CD14-positive monocyte (primary cell): ENCODE results near the gene FMR1. TPM values are rescaled to one million over a fixed set of nuclear protein-coding genes. Genes with fewer than 3 reads are reported as not detected.

ENCODE experiments used
- DNase-seq, 3 donors: peaks; one replicate each; pipeline ENCODE4 v3.0.0-alpha.2; 2011 to 2022
- H2AFZ ChIP-seq: 2 replicates; pipeline ENCODE4 v1.6.0; 2012; ENCODE audit warnings: mild to moderate bottlenecking, low read depth, low read length, inconsistent platforms; ENCODE audit not compliant: insufficient read depth, poor library complexity, severe bottlenecking
- H3K27ac ChIP-seq, 2 donors: 1 replicate in 1 of 2; 2 replicates in 1 of 2; pipeline ENCODE4 v1.5.1; 2012 to 2013; ENCODE audit warnings: low read length in 2 of 2, control low read depth in 1 of 2, inconsistent platforms in 1 of 2, low read depth in 1 of 2, mild to moderate bottlenecking in 1 of 2
- H3K27me3 ChIP-seq, 2 donors: one replicate each; pipeline versions ENCODE4 v1.6.0 to v1.6.1; 2011 to 2013; ENCODE audit warnings: low read length in 2 of 2; ENCODE audit not compliant: control insufficient read depth in 2 of 2, insufficient read depth in 2 of 2
- H3K36me3 ChIP-seq, 2 donors: replicated peaks in 1 of 2; 1 replicate in 1 of 2; 2 replicates in 1 of 2; pipeline versions ENCODE4 v1.5.1 to v1.6.1; 2012 to 2013; ENCODE audit warnings: low read length in 2 of 2, control low read depth in 1 of 2, inconsistent platforms in 1 of 2, mild to moderate bottlenecking in 1 of 2; ENCODE audit not compliant: insufficient read depth in 2 of 2, control insufficient read depth in 1 of 2
- H3K4me1 ChIP-seq, 2 donors: 1 replicate in 1 of 2; 2 replicates in 1 of 2; pipeline versions ENCODE4 v1.5.1 to v1.6.1; 2012 to 2013; ENCODE audit warnings: low read length in 2 of 2, control low read depth in 1 of 2, inconsistent platforms in 1 of 2, mild to moderate bottlenecking in 1 of 2, moderate library complexity in 1 of 2; ENCODE audit not compliant: insufficient read depth in 2 of 2, control insufficient read depth in 1 of 2
- H3K4me2 ChIP-seq: replicated peaks from 2 replicates; pipeline ENCODE3; 2012; ENCODE audit warnings: low read length, moderate library complexity, mild to moderate bottlenecking; ENCODE audit not compliant: poor library complexity, severe bottlenecking; ENCODE audit errors: extremely low read depth
- H3K4me3 ChIP-seq, 3 experiments: fragments of 200-600 bp in 1 of 3; sonication (generic) in 1 of 3; replicated peaks in 1 of 3; 1 replicate in 2 of 3; 2 replicates in 1 of 3; pipeline ENCODE4 v1.5.1; 2011 to 2013; ENCODE audit warnings: low read length in 3 of 3, mild to moderate bottlenecking in 3 of 3, control low read depth in 2 of 3, low read depth in 2 of 3, inconsistent platforms in 1 of 3, moderate library complexity in 1 of 3
- H3K79me2 ChIP-seq: 2 replicates; pipeline ENCODE4 v1.6.0; 2012; ENCODE audit warnings: mild to moderate bottlenecking, control low read depth, inconsistent platforms, low read length, moderate library complexity; ENCODE audit not compliant: insufficient read depth
- H3K9ac ChIP-seq: 2 replicates; pipeline ENCODE4 v1.6.0; 2017; ENCODE audit warnings: low read length, mild to moderate bottlenecking; ENCODE audit not compliant: insufficient read depth, poor library complexity, severe bottlenecking
- H3K9me3 ChIP-seq, 2 donors: replicated peaks in 1 of 2; 1 replicate in 1 of 2; 2 replicates in 1 of 2; pipeline versions ENCODE4 v1.5.1 to v1.6.1; 2012 to 2013; ENCODE audit warnings: low read length in 2 of 2, control low read depth in 1 of 2; ENCODE audit not compliant: control insufficient read depth in 1 of 2, insufficient read depth in 1 of 2
- H4K20me1 ChIP-seq: 2 replicates; pipeline ENCODE4 v1.6.0; 2012; ENCODE audit warnings: mild to moderate bottlenecking, low read length, control low read depth, moderate library complexity; ENCODE audit not compliant: insufficient read depth
- H3K27ac Mint-ChIP-seq, 7 donors: one replicate each; pipeline ENCODE4 v1.8.0; 2020; ENCODE audit warnings: mild to moderate bottlenecking in 7 of 7, mixed read lengths in 7 of 7, moderate library complexity in 6 of 7, inconsistent platforms in 2 of 7
- H3K27me3 Mint-ChIP-seq, 3 donors: one replicate each; pipeline ENCODE4 v1.8.0; 2021 to 2022; ENCODE audit warnings: low read depth in 3 of 3, mild to moderate bottlenecking in 3 of 3, mixed read lengths in 3 of 3, moderate library complexity in 3 of 3, inconsistent platforms in 1 of 3
- H3K36me3 Mint-ChIP-seq, 2 donors: one replicate each; pipeline ENCODE4 v1.8.0; 2020; ENCODE audit warnings: mixed read lengths in 2 of 2, inconsistent platforms in 1 of 2, mild to moderate bottlenecking in 1 of 2
- H3K4me1 Mint-ChIP-seq: one replicate; pipeline ENCODE4 v1.8.0; 2020; ENCODE audit warnings: mild to moderate bottlenecking, mixed read lengths
- H3K4me3 Mint-ChIP-seq, 2 donors: one replicate each; pipeline ENCODE4 v1.8.0; 2020; ENCODE audit warnings: mild to moderate bottlenecking in 2 of 2, mixed read lengths in 2 of 2, moderate library complexity in 1 of 2
- H3K9me3 Mint-ChIP-seq, 7 donors: one replicate each; pipeline ENCODE4 v1.8.0; 2020 to 2022; ENCODE audit warnings: mixed read lengths in 7 of 7, mild to moderate bottlenecking in 6 of 7, moderate library complexity in 6 of 7, inconsistent platforms in 2 of 7
- WGBS: methylation state at CpG from one replicate; pipeline ENCODE4 v1.1.5; 2013; ENCODE audit warnings: missing lambda C conversion rate; ENCODE audit not compliant: insufficient coverage; 5-methylcytosine and 5-hydroxymethylcytosine counted together
- intact Hi-C, 2 donors: fragments of 100-400 bp; cut with micrococcal nuclease; formaldehyde crosslinking; loops; one replicate each; pipeline versions ENCODE4 v1.15.0 to v1.15.1; 2023
- polyA plus RNA-seq, 3 donors: library from polyadenylated mRNA; depleted of rRNA in 1 of 3; unstranded in 2 of 3; stranded (reverse) in 1 of 3; fragments of 300-500 nt in 2 of 3; fragments of >200 nt in 1 of 3; fragmentation: Illumina TruSeq in 2 of 3; gene quantifications; 1 replicate in 2 of 3; 2 replicates in 1 of 3; pipeline ENCODE4 v1.2.3, GENCODE V29; 2012 to 2021
- TF ChIP-seq, protein P1 (sequence below): fragments of 200-600 bp; IDR thresholded peaks from one replicate; pipeline ENCODE4 v1.8.0; 2022; ENCODE audit warnings: antibody characterized with exemption, mild to moderate bottlenecking

FMR1 gene
- polyA plus RNA-seq, 3 donors, result 3.7 to 31.8 (median 5.1) TPM

- WGBS, result no CpG with 5 or more reads among the region's 3 CpGs
- intact Hi-C loops, result no loop called here
- no peak overlapping the region for H3K4me3 Mint-ChIP-seq
- Histone ChIP-seq H3K4me3 (no peak overlapping the region), H3K27me3 (no peaks in the 10 kb centered on the region), H3K4me1 (peaks cover 15 to 16% of the 10 kb centered on the region in 2 donors), H3K9me3 (no peaks in the 10 kb centered on the region), H3K4me2 (no peak overlapping the region), H4K20me1 (peaks cover 62% of the 10 kb centered on the region), H2AFZ (no peak overlapping the region), H3K9ac (no peak overlapping the region), H3K36me3 (peaks cover 2 to 4% of the 10 kb centered on the region in 2 donors), H3K27ac (no peak overlapping the region), H3K79me2 (peaks cover 64% of the 10 kb centered on the region)
- H3K4me1 Mint-ChIP-seq, result peaks cover 30% of the 10 kb centered on the region
- H3K27ac Mint-ChIP-seq, result no peak overlapping the region
- TF ChIP-seq, protein P1, sequence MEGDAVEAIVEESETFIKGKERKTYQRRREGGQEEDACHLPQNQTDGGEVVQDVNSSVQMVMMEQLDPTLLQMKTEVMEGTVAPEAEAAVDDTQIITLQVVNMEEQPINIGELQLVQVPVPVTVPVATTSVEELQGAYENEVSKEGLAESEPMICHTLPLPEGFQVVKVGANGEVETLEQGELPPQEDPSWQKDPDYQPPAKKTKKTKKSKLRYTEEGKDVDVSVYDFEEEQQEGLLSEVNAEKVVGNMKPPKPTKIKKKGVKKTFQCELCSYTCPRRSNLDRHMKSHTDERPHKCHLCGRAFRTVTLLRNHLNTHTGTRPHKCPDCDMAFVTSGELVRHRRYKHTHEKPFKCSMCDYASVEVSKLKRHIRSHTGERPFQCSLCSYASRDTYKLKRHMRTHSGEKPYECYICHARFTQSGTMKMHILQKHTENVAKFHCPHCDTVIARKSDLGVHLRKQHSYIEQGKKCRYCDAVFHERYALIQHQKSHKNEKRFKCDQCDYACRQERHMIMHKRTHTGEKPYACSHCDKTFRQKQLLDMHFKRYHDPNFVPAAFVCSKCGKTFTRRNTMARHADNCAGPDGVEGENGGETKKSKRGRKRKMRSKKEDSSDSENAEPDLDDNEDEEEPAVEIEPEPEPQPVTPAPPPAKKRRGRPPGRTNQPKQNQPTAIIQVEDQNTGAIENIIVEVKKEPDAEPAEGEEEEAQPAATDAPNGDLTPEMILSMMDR, result no peak
- H3K9me3 Mint-ChIP-seq, result no peaks in the 10 kb centered on the region
- H3K27me3 Mint-ChIP-seq, result no peaks in the 10 kb centered on the region
- no peak for DNase-seq
- peaks cover 0 to 7% of the 10 kb centered on the region in 2 donors for H3K36me3 Mint-ChIP-seq
Observed at GRCh38 chrX:147920161-147920666, 8.5 kb downstream of the FMR1 start.

DNA sequence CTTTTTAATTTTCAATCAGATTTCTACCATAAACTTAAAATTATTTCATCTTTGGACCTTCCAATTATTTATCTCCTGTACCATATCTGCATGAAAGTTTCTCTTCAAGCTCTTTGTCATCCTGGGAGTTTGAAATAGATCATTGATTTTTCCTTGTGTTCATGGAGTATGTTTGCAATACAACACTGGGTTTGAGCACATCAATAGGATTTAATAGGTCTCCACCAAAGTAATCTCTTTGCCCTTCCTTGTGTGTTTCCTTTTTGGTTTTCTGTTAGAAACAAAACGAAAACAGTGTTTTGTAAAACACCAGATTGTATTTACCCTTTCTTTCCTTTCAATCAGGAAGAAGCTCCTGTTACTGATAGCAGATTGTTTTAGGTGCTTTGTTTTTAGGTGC is 11.9 kb downstream of the FMR1 start:
- Mint-ChIP-seq H3K36me3 (peaks cover 18 to 26% of the 10 kb centered on the region in 2 donors), H3K4me1 (peaks cover 6% of the 10 kb centered on the region), H3K27me3 (no peaks in the 10 kb centered on the region), H3K4me3 (no peak overlapping the region), H3K9me3 (peaks cover 0 to 2% (median 0%) of the 10 kb centered on the region in 7 donors), H3K27ac (no peak overlapping the region)
- Histone ChIP-seq H3K36me3 (peaks cover 8 to 16% of the 10 kb centered on the region in 2 donors), H3K79me2 (peaks cover 41% of the 10 kb centered on the region), H3K9me3 (no peaks in the 10 kb centered on the region), H2AFZ (no peak overlapping the region), H3K9ac (no peak overlapping the region), H3K4me2 (no peak overlapping the region), H3K27me3 (no peaks in the 10 kb centered on the region), H3K4me1 (peaks cover 6% of the 10 kb centered on the region in 2 donors), H3K4me3 (no peak overlapping the region), H3K27ac (no peak overlapping the region), H4K20me1 (peaks cover 57% of the 10 kb centered on the region)
- TF ChIP-seq, protein P1, result no peak
- WGBS, result no CpG with 5 or more reads among the region's 1 CpG
- DNase-seq, result no peak
- intact Hi-C loops, result no loop called here
